ENCODE results near the gene CDH22. TPM values are rescaled to one million over a fixed set of nuclear protein-coding genes. Genes with fewer than 3 reads are reported as not detected.
A peak's percentile ranks its signal among the peaks of the same experiment; 100 is the strongest.

The CDH22 gene
- total and polyA plus RNA-seq, 9 of the 15 experiments (the other 6 are each of a cell fraction or from before 2014, with no cell fraction given): 0.07 to 0.08 TPM; not detected in 7

GRCh38 chr20:46351357-46352058 lies 43.2 kb upstream of the CDH22 start:
- peaks cover 10% of the 10 kb centered on the region for H3K9me1 ChIP-seq (ENCODE audit: control insufficient read depth, insufficient read depth, low read length)
- FAIRE-seq (no peak), DNase-seq (ENCODE audit: extremely low read depth in 1 of 4, low spot score in 3 of 4) (no peak), ATAC-seq (no peak)
- H3K27me3 ChIP-seq (ENCODE audit: control insufficient read depth in 2 of 2, insufficient read depth in 2 of 2, low read length in 2 of 2): no peaks in the 10 kb centered on the region
- H3K4me1 ChIP-seq (replicated peaks in 1 of 2; ENCODE audit: control insufficient read depth in 2 of 2, insufficient read depth in 2 of 2, low read length in 2 of 2): peaks cover 24 to 49% of the 10 kb centered on the region in 2 experiments
- peak overlapping the region; percentile 84; the same call in 2 of the 3 replicates for H3K27ac ChIP-seq (ENCODE audit: extremely low read depth, low read depth, low read length)
- peak overlapping the region; percentile 54 to 90; a peak in 3 of 4 replicates for H3K9ac ChIP-seq (ENCODE audit: insufficient read depth in 1 of 2, low read depth in 2 of 2, low read length in 2 of 2)
- no TSS peak for BruUV-seq (replicated peaks)
- peaks cover 19% of the 10 kb centered on the region for H4K20me1 ChIP-seq (replicated peaks; ENCODE audit: control insufficient read depth, insufficient read depth, low read length)
- no peaks in the 10 kb centered on the region for H3K79me2 ChIP-seq (ENCODE audit: control insufficient read depth, insufficient read depth, low read length)
- peaks cover 57% of the 10 kb centered on the region; the same call in 2 of the 3 replicates for H3K36me3 ChIP-seq (ENCODE audit: control insufficient read depth, insufficient read depth, low read length)
- POLR2A ChIA-PET: no interaction called here
- H3K4me3 ChIP-seq: no peak overlapping the region
- in situ Hi-C loops (cut with MboI): loop anchor here (10.0 kb wide), 1 partner anchor 323 kb away; no protein-coding TSS in a partner anchor
- no peaks in the 10 kb centered on the region for H3K9me3 ChIP-seq (replicated peaks; ENCODE audit: control insufficient read depth, insufficient read depth, low read depth, low read length)
- intact Hi-C loops (cut with micrococcal nuclease): no loop called here
- CTCF ChIA-PET (ENCODE audit: low intra/inter-chr PET ratio): no interaction called here
- WGBS (ENCODE audit: insufficient coverage, low coverage, missing lambda C conversion rate): 88% methylated on average over 7 of the region's 7 CpGs
- no peak overlapping the region for H2AFZ ChIP-seq (ENCODE audit: low read depth, low read length)
- H3K4me2 ChIP-seq (ENCODE audit: insufficient read depth, low read length): no peak overlapping the region
- no peak for TF ChIP-seq ZNF766 (CRISPR knock-in tag; conservative IDR thresholded peaks at IDR 0.05)
- TF ChIP-seq RBM15 (IDR thresholded peaks at IDR 0.05; ENCODE audit: insufficient read depth, low read length): no peak
- TF ChIP-seq E2F5 (CRISPR knock-in tag; IDR thresholded peaks at IDR 0.05): no peak
- no peak for TF ChIP-seq TRIM28 (IDR thresholded peaks at IDR 0.05)
- TF ChIP-seq, protein P1, sequence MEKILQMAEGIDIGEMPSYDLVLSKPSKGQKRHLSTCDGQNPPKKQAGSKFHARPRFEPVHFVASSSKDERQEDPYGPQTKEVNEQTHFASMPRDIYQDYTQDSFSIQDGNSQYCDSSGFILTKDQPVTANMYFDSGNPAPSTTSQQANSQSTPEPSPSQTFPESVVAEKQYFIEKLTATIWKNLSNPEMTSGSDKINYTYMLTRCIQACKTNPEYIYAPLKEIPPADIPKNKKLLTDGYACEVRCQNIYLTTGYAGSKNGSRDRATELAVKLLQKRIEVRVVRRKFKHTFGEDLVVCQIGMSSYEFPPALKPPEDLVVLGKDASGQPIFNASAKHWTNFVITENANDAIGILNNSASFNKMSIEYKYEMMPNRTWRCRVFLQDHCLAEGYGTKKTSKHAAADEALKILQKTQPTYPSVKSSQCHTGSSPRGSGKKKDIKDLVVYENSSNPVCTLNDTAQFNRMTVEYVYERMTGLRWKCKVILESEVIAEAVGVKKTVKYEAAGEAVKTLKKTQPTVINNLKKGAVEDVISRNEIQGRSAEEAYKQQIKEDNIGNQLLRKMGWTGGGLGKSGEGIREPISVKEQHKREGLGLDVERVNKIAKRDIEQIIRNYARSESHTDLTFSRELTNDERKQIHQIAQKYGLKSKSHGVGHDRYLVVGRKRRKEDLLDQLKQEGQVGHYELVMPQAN (IDR thresholded peaks at IDR 0.05; ENCODE audit: borderline replicate concordance): no peak
- TF ChIP-seq ZNF76 (CRISPR knock-in tag; IDR thresholded peaks at IDR 0.05; ENCODE audit: borderline replicate concordance): no peak
- no peak for TF ChIP-seq ZNF780A (CRISPR knock-in tag; IDR thresholded peaks at IDR 0.05)
- no peak for TF ChIP-seq HMG20B (CRISPR knock-in tag; IDR thresholded peaks at IDR 0.05)
- TF ChIP-seq NFYB (IDR thresholded peaks at IDR 0.05; ENCODE audit: extremely low read depth, insufficient read length): no peak
- TF ChIP-seq ASH1L (IDR thresholded peaks at IDR 0.05; ENCODE audit: borderline replicate concordance, low read depth, partially characterized antibody): no peak
- no peak for TF ChIP-seq BCOR (IDR thresholded peaks at IDR 0.05)
- TF ChIP-seq, protein P2, sequence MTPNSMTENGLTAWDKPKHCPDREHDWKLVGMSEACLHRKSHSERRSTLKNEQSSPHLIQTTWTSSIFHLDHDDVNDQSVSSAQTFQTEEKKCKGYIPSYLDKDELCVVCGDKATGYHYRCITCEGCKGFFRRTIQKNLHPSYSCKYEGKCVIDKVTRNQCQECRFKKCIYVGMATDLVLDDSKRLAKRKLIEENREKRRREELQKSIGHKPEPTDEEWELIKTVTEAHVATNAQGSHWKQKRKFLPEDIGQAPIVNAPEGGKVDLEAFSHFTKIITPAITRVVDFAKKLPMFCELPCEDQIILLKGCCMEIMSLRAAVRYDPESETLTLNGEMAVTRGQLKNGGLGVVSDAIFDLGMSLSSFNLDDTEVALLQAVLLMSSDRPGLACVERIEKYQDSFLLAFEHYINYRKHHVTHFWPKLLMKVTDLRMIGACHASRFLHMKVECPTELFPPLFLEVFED (CRISPR knock-in tag; conservative IDR thresholded peaks at IDR 0.05): no peak
- no peak for TF ChIP-seq RNF2 (IDR thresholded peaks at IDR 0.05)
- no peak for TF ChIP-seq NR2C2 (CRISPR knock-in tag; IDR thresholded peaks at IDR 0.05)
- TF ChIP-seq NR2C2 (tag; IDR thresholded peaks at IDR 0.05): no peak
- TF ChIP-seq, protein P3, sequence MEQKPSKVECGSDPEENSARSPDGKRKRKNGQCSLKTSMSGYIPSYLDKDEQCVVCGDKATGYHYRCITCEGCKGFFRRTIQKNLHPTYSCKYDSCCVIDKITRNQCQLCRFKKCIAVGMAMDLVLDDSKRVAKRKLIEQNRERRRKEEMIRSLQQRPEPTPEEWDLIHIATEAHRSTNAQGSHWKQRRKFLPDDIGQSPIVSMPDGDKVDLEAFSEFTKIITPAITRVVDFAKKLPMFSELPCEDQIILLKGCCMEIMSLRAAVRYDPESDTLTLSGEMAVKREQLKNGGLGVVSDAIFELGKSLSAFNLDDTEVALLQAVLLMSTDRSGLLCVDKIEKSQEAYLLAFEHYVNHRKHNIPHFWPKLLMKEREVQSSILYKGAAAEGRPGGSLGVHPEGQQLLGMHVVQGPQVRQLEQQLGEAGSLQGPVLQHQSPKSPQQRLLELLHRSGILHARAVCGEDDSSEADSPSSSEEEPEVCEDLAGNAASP (IDR thresholded peaks at IDR 0.05): no peak
- no peak for TF ChIP-seq NR2C1 (IDR thresholded peaks at IDR 0.05)
- no peak for TF ChIP-seq NR2C1 (tag; IDR thresholded peaks at IDR 0.05)
